HG03558 (cell line): ENCODE results near the gene POU4F3.

Experiments used
- ATAC-seq: cut with Tn5 transposase; IDR thresholded peaks from one replicate; pipeline ENCODE4 v1.9.1; 2021; ENCODE audit warnings: moderate number of reproducible peaks; ENCODE audit not compliant: unreplicated experiment; ENCODE audit errors: extremely low read depth

The POU4F3 gene

GRCh38 chr5:146337928-146338327 lies 711 bp upstream of the POU4F3 start:
- ATAC-seq = no peak

GRCh38 chr5:146339715-146340259 lies 1.1 kb downstream of the POU4F3 start:
- ATAC-seq = no peak

GRCh38 chr5:146340260-146341081 lies 1.8 kb downstream of the POU4F3 start:
- no peak for ATAC-seq

GRCh38 chr5:146341854-146342253 lies 3.2 kb downstream of the POU4F3 start:
- ATAC-seq = no peak

GRCh38 chr5:146342519-146342881 lies 3.9 kb downstream of the POU4F3 start:
- ATAC-seq = no peak

GRCh38 chr5:146342882-146343865 lies 4.5 kb downstream of the POU4F3 start:
- ATAC-seq = no peak

- ATAC-seq = no peak
These were observed 5.8 kb downstream of the POU4F3 start for GRCh38 chr5:146344155-146345118.

GRCh38 chr5:146345240-146345577 lies 6.6 kb downstream of the POU4F3 start:
- no peak for ATAC-seq

GRCh38 chr5:146345578-146346366 lies 7.1 kb downstream of the POU4F3 start:
- no peak for ATAC-seq

- ATAC-seq = no peak
These were observed 18.5 kb downstream of the POU4F3 start for GRCh38 chr5:146357126-146357525.

- ATAC-seq = no peak
These were observed 21.2 kb downstream of the POU4F3 start for GRCh38 chr5:146359836-146360235.

- no peak for ATAC-seq
These were observed 24.7 kb downstream of the POU4F3 start for GRCh38 chr5:146363161-146363874.

GRCh38 chr5:146365618-146366017 lies 27.0 kb downstream of the POU4F3 start:
- no peak for ATAC-seq

GRCh38 chr5:146366904-146367303 lies 28.3 kb downstream of the POU4F3 start:
- ATAC-seq = no peak

GRCh38 chr5:146368137-146368536 lies 29.5 kb downstream of the POU4F3 start:
- no peak for ATAC-seq

GRCh38 chr5:146369691-146370090 lies 31.1 kb downstream of the POU4F3 start:
- no peak for ATAC-seq

GRCh38 chr5:146376821-146377220 lies 38.2 kb downstream of the POU4F3 start:
- ATAC-seq = no peak

- ATAC-seq = no peak
These were observed 40.3 kb downstream of the POU4F3 start for GRCh38 chr5:146378986-146379385.
